ENCODE results near the gene MUC2.

DNA sequence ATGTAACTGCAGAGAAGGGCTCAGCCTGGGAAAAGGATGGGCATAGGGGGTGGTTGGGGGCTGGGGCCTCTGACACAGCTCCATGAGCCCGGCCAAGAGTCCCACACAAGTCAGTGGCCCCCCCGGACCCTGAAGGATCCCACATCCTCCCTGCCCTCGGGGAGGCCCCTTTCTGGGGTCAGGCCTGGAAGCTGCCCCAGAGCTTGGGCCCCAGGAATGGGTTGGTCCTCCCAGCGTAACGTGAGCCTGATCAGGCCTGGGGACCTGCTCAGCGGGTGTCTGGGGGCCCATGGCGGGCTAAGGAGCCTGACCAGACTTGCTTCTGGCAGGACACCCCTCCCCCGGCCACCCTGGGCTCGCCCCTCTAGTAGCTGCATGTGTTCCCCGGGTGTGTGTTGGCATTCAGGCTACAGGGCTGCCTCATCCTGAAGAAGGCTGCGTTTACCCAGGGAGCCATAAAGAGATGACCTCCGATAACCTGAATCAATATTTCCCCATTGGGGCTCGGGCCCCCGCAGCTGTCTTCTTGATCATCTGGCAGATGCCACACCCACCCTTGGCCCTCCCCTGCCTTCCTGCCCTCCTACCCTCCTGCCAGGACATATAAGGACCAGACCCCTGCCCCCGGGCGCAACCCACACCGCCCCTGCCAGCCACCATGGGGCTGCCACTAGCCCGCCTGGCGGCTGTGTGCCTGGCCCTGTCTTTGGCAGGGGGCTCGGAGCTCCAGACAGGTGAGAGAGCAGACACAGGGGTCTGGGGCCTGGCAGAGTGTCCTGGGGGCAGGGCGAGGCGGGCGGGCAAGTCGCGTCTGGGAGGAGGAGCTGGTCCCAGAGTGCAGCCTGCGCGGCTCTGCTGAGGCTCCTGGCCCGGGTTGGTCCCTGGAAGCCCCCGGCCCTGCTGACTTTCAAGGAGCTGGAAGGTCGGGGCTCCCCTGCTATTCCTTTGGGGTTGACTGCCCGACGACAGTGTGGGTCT, at the start of gene MUC2:
- no peak for TF ChIP-seq HDGF (IDR thresholded peaks at IDR 0.05; ENCODE audit: borderline replicate concordance)
- no peak for TF ChIP-seq ELF4 (IDR thresholded peaks at IDR 0.05)
- no peak for TF ChIP-seq FOXA1 (IDR thresholded peaks at IDR 0.05)
- TF ChIP-seq LEF1 (IDR thresholded peaks at IDR 0.05; ENCODE audit: borderline replicate concordance), result no peak
- TF ChIP-seq TARDBP (IDR thresholded peaks at IDR 0.05), result no peak
- TF ChIP-seq NFRKB (IDR thresholded peaks at IDR 0.05), result no peak
- no peak for TF ChIP-seq ZNF384 (IDR thresholded peaks at IDR 0.05)
- TF ChIP-seq BHLHE40 (IDR thresholded peaks at IDR 0.05; ENCODE audit: borderline replicate concordance), result no peak
- TF ChIP-seq FOXM1 (IDR thresholded peaks at IDR 0.05; ENCODE audit: borderline replicate concordance), result no peak
- TF ChIP-seq ARNT (IDR thresholded peaks at IDR 0.05), result no peak
- no peak for TF ChIP-seq SP1 (IDR thresholded peaks at IDR 0.05)
- TF ChIP-seq SUZ12 (IDR thresholded peaks at IDR 0.05), result no peak
- TF ChIP-seq, protein P1, sequence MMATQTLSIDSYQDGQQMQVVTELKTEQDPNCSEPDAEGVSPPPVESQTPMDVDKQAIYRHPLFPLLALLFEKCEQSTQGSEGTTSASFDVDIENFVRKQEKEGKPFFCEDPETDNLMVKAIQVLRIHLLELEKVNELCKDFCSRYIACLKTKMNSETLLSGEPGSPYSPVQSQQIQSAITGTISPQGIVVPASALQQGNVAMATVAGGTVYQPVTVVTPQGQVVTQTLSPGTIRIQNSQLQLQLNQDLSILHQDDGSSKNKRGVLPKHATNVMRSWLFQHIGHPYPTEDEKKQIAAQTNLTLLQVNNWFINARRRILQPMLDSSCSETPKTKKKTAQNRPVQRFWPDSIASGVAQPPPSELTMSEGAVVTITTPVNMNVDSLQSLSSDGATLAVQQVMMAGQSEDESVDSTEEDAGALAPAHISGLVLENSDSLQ (IDR thresholded peaks at IDR 0.05), result no peak
- no peak for TF ChIP-seq L3MBTL2 (conservative IDR thresholded peaks at IDR 0.05)

Measured in HEK293T (cell line).